CD14-positive monocyte (primary cell): ENCODE measurements around the gene TBC1D4. TPM values are rescaled to one million over a fixed set of nuclear protein-coding genes. Genes with fewer than 3 reads are reported as not detected.

Source experiments
- DNase-seq, 3 donors: peaks; one replicate each; pipeline ENCODE4 v3.0.0-alpha.2; 2011 to 2022
- H2AFZ ChIP-seq: 2 replicates; pipeline ENCODE4 v1.6.0; 2012; ENCODE audit warnings: mild to moderate bottlenecking, low read depth, low read length, inconsistent platforms; ENCODE audit not compliant: insufficient read depth, poor library complexity, severe bottlenecking
- H3K27ac ChIP-seq, 2 donors: 1 replicate in 1 of 2; 2 replicates in 1 of 2; pipeline ENCODE4 v1.5.1; 2012 to 2013; ENCODE audit warnings: low read length in 2 of 2, control low read depth in 1 of 2, inconsistent platforms in 1 of 2, low read depth in 1 of 2, mild to moderate bottlenecking in 1 of 2
- H3K27me3 ChIP-seq, 2 donors: one replicate each; pipeline versions ENCODE4 v1.6.0 to v1.6.1; 2011 to 2013; ENCODE audit warnings: low read length in 2 of 2; ENCODE audit not compliant: control insufficient read depth in 2 of 2, insufficient read depth in 2 of 2
- H3K36me3 ChIP-seq, 2 donors: replicated peaks in 1 of 2; 1 replicate in 1 of 2; 2 replicates in 1 of 2; pipeline versions ENCODE4 v1.5.1 to v1.6.1; 2012 to 2013; ENCODE audit warnings: low read length in 2 of 2, control low read depth in 1 of 2, inconsistent platforms in 1 of 2, mild to moderate bottlenecking in 1 of 2; ENCODE audit not compliant: insufficient read depth in 2 of 2, control insufficient read depth in 1 of 2
- H3K4me1 ChIP-seq, 2 donors: 1 replicate in 1 of 2; 2 replicates in 1 of 2; pipeline versions ENCODE4 v1.5.1 to v1.6.1; 2012 to 2013; ENCODE audit warnings: low read length in 2 of 2, control low read depth in 1 of 2, inconsistent platforms in 1 of 2, mild to moderate bottlenecking in 1 of 2, moderate library complexity in 1 of 2; ENCODE audit not compliant: insufficient read depth in 2 of 2, control insufficient read depth in 1 of 2
- H3K4me2 ChIP-seq: replicated peaks from 2 replicates; pipeline ENCODE3; 2012; ENCODE audit warnings: low read length, moderate library complexity, mild to moderate bottlenecking; ENCODE audit not compliant: poor library complexity, severe bottlenecking; ENCODE audit errors: extremely low read depth
- H3K4me3 ChIP-seq, 3 experiments: fragments of 200-600 bp in 1 of 3; sonication (generic) in 1 of 3; replicated peaks in 1 of 3; 1 replicate in 2 of 3; 2 replicates in 1 of 3; pipeline ENCODE4 v1.5.1; 2011 to 2013; ENCODE audit warnings: low read length in 3 of 3, mild to moderate bottlenecking in 3 of 3, control low read depth in 2 of 3, low read depth in 2 of 3, inconsistent platforms in 1 of 3, moderate library complexity in 1 of 3
- H3K79me2 ChIP-seq: 2 replicates; pipeline ENCODE4 v1.6.0; 2012; ENCODE audit warnings: mild to moderate bottlenecking, control low read depth, inconsistent platforms, low read length, moderate library complexity; ENCODE audit not compliant: insufficient read depth
- H3K9ac ChIP-seq: 2 replicates; pipeline ENCODE4 v1.6.0; 2017; ENCODE audit warnings: low read length, mild to moderate bottlenecking; ENCODE audit not compliant: insufficient read depth, poor library complexity, severe bottlenecking
- H3K9me3 ChIP-seq, 2 donors: replicated peaks in 1 of 2; 1 replicate in 1 of 2; 2 replicates in 1 of 2; pipeline versions ENCODE4 v1.5.1 to v1.6.1; 2012 to 2013; ENCODE audit warnings: low read length in 2 of 2, control low read depth in 1 of 2; ENCODE audit not compliant: control insufficient read depth in 1 of 2, insufficient read depth in 1 of 2
- H4K20me1 ChIP-seq: 2 replicates; pipeline ENCODE4 v1.6.0; 2012; ENCODE audit warnings: mild to moderate bottlenecking, low read length, control low read depth, moderate library complexity; ENCODE audit not compliant: insufficient read depth
- H3K27ac Mint-ChIP-seq, 7 donors: one replicate each; pipeline ENCODE4 v1.8.0; 2020; ENCODE audit warnings: mild to moderate bottlenecking in 7 of 7, mixed read lengths in 7 of 7, moderate library complexity in 6 of 7, inconsistent platforms in 2 of 7
- H3K27me3 Mint-ChIP-seq, 3 donors: one replicate each; pipeline ENCODE4 v1.8.0; 2021 to 2022; ENCODE audit warnings: low read depth in 3 of 3, mild to moderate bottlenecking in 3 of 3, mixed read lengths in 3 of 3, moderate library complexity in 3 of 3, inconsistent platforms in 1 of 3
- H3K36me3 Mint-ChIP-seq, 2 donors: one replicate each; pipeline ENCODE4 v1.8.0; 2020; ENCODE audit warnings: mixed read lengths in 2 of 2, inconsistent platforms in 1 of 2, mild to moderate bottlenecking in 1 of 2
- H3K4me1 Mint-ChIP-seq: one replicate; pipeline ENCODE4 v1.8.0; 2020; ENCODE audit warnings: mild to moderate bottlenecking, mixed read lengths
- H3K4me3 Mint-ChIP-seq, 2 donors: one replicate each; pipeline ENCODE4 v1.8.0; 2020; ENCODE audit warnings: mild to moderate bottlenecking in 2 of 2, mixed read lengths in 2 of 2, moderate library complexity in 1 of 2
- H3K9me3 Mint-ChIP-seq, 7 donors: one replicate each; pipeline ENCODE4 v1.8.0; 2020 to 2022; ENCODE audit warnings: mixed read lengths in 7 of 7, mild to moderate bottlenecking in 6 of 7, moderate library complexity in 6 of 7, inconsistent platforms in 2 of 7
- WGBS: methylation state at CpG from one replicate; pipeline ENCODE4 v1.1.5; 2013; ENCODE audit warnings: missing lambda C conversion rate; ENCODE audit not compliant: insufficient coverage; 5-methylcytosine and 5-hydroxymethylcytosine counted together
- intact Hi-C, 2 donors: fragments of 100-400 bp; cut with micrococcal nuclease; formaldehyde crosslinking; loops; one replicate each; pipeline versions ENCODE4 v1.15.0 to v1.15.1; 2023
- polyA plus RNA-seq, 3 donors: library from polyadenylated mRNA; depleted of rRNA in 1 of 3; unstranded in 2 of 3; stranded (reverse) in 1 of 3; fragments of 300-500 nt in 2 of 3; fragments of >200 nt in 1 of 3; fragmentation: Illumina TruSeq in 2 of 3; gene quantifications; 1 replicate in 2 of 3; 2 replicates in 1 of 3; pipeline ENCODE4 v1.2.3, GENCODE V29; 2012 to 2021
- TF ChIP-seq, protein P1 (sequence below): fragments of 200-600 bp; IDR thresholded peaks from one replicate; pipeline ENCODE4 v1.8.0; 2022; ENCODE audit warnings: antibody characterized with exemption, mild to moderate bottlenecking

TBC1D4 gene
- polyA plus RNA-seq, 3 donors: 2.0 to 6.7 (median 2.5) TPM

DNA sequence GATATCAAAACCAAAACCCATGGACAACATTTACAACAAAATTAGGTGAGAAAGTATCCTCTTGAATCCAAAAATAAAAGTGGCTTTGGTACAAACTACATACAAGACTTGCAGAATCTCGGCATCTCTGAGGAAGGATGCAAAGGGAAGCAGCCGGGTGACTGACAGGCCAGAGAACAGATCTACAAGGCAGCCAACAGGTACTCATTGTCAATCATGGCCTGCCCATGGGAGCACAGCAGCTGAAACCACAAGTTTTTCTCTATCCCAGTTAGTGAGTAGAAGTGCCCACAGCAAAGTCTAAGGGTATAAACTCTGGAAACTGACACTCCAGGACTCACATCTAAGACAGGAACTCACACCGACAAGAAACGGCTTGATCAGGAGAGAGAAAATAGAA lies 74.5 kb downstream of the TBC1D4 start:
- H3K9ac ChIP-seq: no peak overlapping the region
- TF ChIP-seq, protein P1, sequence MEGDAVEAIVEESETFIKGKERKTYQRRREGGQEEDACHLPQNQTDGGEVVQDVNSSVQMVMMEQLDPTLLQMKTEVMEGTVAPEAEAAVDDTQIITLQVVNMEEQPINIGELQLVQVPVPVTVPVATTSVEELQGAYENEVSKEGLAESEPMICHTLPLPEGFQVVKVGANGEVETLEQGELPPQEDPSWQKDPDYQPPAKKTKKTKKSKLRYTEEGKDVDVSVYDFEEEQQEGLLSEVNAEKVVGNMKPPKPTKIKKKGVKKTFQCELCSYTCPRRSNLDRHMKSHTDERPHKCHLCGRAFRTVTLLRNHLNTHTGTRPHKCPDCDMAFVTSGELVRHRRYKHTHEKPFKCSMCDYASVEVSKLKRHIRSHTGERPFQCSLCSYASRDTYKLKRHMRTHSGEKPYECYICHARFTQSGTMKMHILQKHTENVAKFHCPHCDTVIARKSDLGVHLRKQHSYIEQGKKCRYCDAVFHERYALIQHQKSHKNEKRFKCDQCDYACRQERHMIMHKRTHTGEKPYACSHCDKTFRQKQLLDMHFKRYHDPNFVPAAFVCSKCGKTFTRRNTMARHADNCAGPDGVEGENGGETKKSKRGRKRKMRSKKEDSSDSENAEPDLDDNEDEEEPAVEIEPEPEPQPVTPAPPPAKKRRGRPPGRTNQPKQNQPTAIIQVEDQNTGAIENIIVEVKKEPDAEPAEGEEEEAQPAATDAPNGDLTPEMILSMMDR: no peak
- DNase-seq: no peak
- H4K20me1 ChIP-seq: no peaks in the 10 kb centered on the region
- no peak overlapping the region for H2AFZ ChIP-seq
- H3K27me3 ChIP-seq: no peaks in the 10 kb centered on the region
- no peaks in the 10 kb centered on the region for H3K36me3 Mint-ChIP-seq
- H3K9me3 Mint-ChIP-seq: peaks cover 0 to 3% (median 2%) of the 10 kb centered on the region in 7 donors
- no peaks in the 10 kb centered on the region for H3K4me1 Mint-ChIP-seq
- H3K4me3 Mint-ChIP-seq: no peak overlapping the region
- intact Hi-C loops: no loop called here
- no peaks in the 10 kb centered on the region for H3K4me1 ChIP-seq
- H3K79me2 ChIP-seq: no peaks in the 10 kb centered on the region
- no peaks in the 10 kb centered on the region for H3K9me3 ChIP-seq
- no peak overlapping the region for H3K4me3 ChIP-seq
- 85% methylated on average over 2 of the region's 4 CpGs for WGBS
- H3K36me3 ChIP-seq: no peaks in the 10 kb centered on the region
- H3K27me3 Mint-ChIP-seq: no peaks in the 10 kb centered on the region
- no peak overlapping the region for H3K27ac Mint-ChIP-seq
- no peak overlapping the region for H3K27ac ChIP-seq
- H3K4me2 ChIP-seq: no peak overlapping the region

DNA sequence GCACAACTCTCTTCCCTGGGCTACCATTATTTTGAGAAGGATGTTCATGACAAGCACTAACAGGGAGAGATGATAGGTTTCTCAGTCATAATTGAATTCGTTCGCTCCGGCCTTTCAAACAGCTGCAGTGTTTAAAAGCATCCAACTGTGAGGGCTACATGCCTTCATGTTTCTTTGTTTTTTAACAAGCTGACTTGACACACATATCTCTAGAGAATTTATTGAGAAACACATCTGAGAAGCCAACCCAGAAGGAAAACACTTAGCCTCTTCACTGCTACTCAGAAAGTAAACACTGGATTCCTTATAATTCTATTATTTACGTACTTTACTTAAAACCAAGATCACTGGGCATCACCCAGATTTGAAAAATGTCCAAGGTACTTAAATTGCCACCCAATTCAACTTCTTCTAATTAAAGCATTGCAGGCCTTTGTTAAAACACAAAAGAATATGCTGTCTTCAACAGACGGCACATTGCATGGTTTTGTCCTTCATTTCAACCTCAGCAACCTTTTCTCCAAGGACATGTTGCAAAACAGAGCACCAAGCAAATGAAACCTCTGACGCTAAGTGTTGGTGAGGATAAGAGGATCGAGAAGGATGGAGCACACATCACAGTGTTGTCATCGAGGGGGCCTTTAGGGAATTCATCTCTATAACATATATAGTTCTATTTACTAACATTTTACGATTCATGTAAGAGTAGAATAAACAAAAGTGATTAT lies 75.8 kb downstream of the TBC1D4 start:
- Histone ChIP-seq H3K9ac (no peak overlapping the region), H3K9me3 (no peaks in the 10 kb centered on the region), H3K36me3 (no peaks in the 10 kb centered on the region), H3K27ac (no peak overlapping the region), H4K20me1 (no peaks in the 10 kb centered on the region), H2AFZ (no peak overlapping the region), H3K4me1 (no peaks in the 10 kb centered on the region), H3K4me2 (no peak overlapping the region), H3K27me3 (no peaks in the 10 kb centered on the region), H3K4me3 (no peak overlapping the region), H3K79me2 (no peaks in the 10 kb centered on the region)
- Mint-ChIP-seq H3K4me1 (no peaks in the 10 kb centered on the region), H3K4me3 (no peak overlapping the region), H3K27ac (no peak overlapping the region), H3K9me3 (peaks cover 0 to 3% (median 2%) of the 10 kb centered on the region in 7 donors), H3K36me3 (no peaks in the 10 kb centered on the region), H3K27me3 (no peaks in the 10 kb centered on the region)
- WGBS: 100% methylated on average over 1 of the region's 9 CpGs
- intact Hi-C loops: no loop called here
- TF ChIP-seq, protein P1: no peak
- DNase-seq: no peak
